GM19468 (cell line): ENCODE measurements around the gene EIF3J.
"Not testable (repeated sequence)": the region's sequence is repeated elsewhere in the genome, so short reads cannot be mapped to it uniquely, and the experiment has no call there.

Experiments
- ATAC-seq: cut with Tn5 transposase; IDR thresholded peaks from one replicate; pipeline ENCODE4 v1.9.1; 2021; ENCODE audit warnings: mild to moderate bottlenecking, moderate library complexity, moderate number of reproducible peaks; ENCODE audit not compliant: unreplicated experiment; ENCODE audit errors: extremely low read depth

Gene EIF3J

GRCh38 chr15:44537735-44538240 lies 841 bp downstream of the EIF3J start:
- ATAC-seq: no peak

- ATAC-seq: no peak
These were observed 4.5 kb downstream of the EIF3J start for GRCh38 chr15:44541282-44541958.

- no peak for ATAC-seq
These were observed 5.6 kb downstream of the EIF3J start for GRCh38 chr15:44542596-44542995.

GRCh38 chr15:44544745-44545144 lies 7.8 kb downstream of the EIF3J start:
- ATAC-seq: not testable (repeated sequence)

- ATAC-seq: peak; percentile 60
These were observed 9.2 kb downstream of the EIF3J start for GRCh38 chr15:44545913-44546802.

- not testable (repeated sequence) for ATAC-seq
These were observed 12.2 kb downstream of the EIF3J start for GRCh38 chr15:44549152-44549551.

- ATAC-seq: no peak
These were observed 13.3 kb downstream of the EIF3J start for GRCh38 chr15:44550256-44550655.

- no peak for ATAC-seq
These were observed 13.8 kb downstream of the EIF3J start for GRCh38 chr15:44550734-44551133.

GRCh38 chr15:44554934-44555723 lies 18.2 kb downstream of the EIF3J start:
- ATAC-seq: no peak

GRCh38 chr15:44560926-44561325 lies 24.0 kb downstream of the EIF3J start:
- ATAC-seq: not testable (repeated sequence)

- no peak for ATAC-seq
These were observed 28.6 kb downstream of the EIF3J start for GRCh38 chr15:44565387-44566154.

- no peak for ATAC-seq
These were observed 29.2 kb downstream of the EIF3J start for GRCh38 chr15:44566155-44566540.

- no peak for ATAC-seq
These were observed 31.4 kb downstream of the EIF3J start for GRCh38 chr15:44568338-44568737.

- no peak for ATAC-seq
These were observed 32.4 kb downstream of the EIF3J start for GRCh38 chr15:44569316-44569715.

- ATAC-seq: no peak
These were observed 33.4 kb downstream of the EIF3J start for GRCh38 chr15:44570361-44570760.

GRCh38 chr15:44573386-44573785 lies 36.4 kb downstream of the EIF3J start:
- ATAC-seq: no peak

- ATAC-seq: no peak
These were observed 37.8 kb downstream of the EIF3J start for GRCh38 chr15:44574734-44575133.

- ATAC-seq: no peak
These were observed 43.2 kb downstream of the EIF3J start for GRCh38 chr15:44580105-44580504.

GRCh38 chr15:44584162-44584749 lies 47.3 kb downstream of the EIF3J start:
- no peak for ATAC-seq
